ENCODE measurements around the gene KSR2. TPM values are rescaled to one million over a fixed set of nuclear protein-coding genes. Genes with fewer than 3 reads are reported as not detected.
"Not testable (repeated sequence)": the region's sequence is repeated elsewhere in the genome, so short reads cannot be mapped to it uniquely, and the experiment has no call there.

The KSR2 gene
- total RNA-seq, 1 donor from 2014 or later = 0.10 TPM

GRCh38 chr12:117890644-117891043 is 78.1 kb downstream of the KSR2 start:
- DNase-seq = no peak

GRCh38 chr12:117890137-117890536 is 78.7 kb downstream of the KSR2 start:
- no peak for DNase-seq

- peak; percentile 4 for DNase-seq
These were observed 79.7 kb downstream of the KSR2 start for GRCh38 chr12:117889098-117889497.

GRCh38 chr12:117885211-117885610 is 83.6 kb downstream of the KSR2 start:
- no peak for DNase-seq

GRCh38 chr12:117884161-117884560 is 84.6 kb downstream of the KSR2 start:
- no peak for DNase-seq

- DNase-seq = no peak
These were observed 86.1 kb downstream of the KSR2 start for GRCh38 chr12:117882603-117883184.

- no peak for DNase-seq
These were observed 86.6 kb downstream of the KSR2 start for GRCh38 chr12:117882181-117882580.

- DNase-seq = no peak
These were observed 87.3 kb downstream of the KSR2 start for GRCh38 chr12:117881517-117881916.

- no peak for DNase-seq
These were observed 90.2 kb downstream of the KSR2 start for GRCh38 chr12:117878605-117879004.

GRCh38 chr12:117876436-117876816 is 92.4 kb downstream of the KSR2 start:
- DNase-seq = no peak

- DNase-seq = peak; percentile 77
These were observed 92.9 kb downstream of the KSR2 start for GRCh38 chr12:117875744-117876435.

- DNase-seq = peak; percentile 81
These were observed 93.9 kb downstream of the KSR2 start for GRCh38 chr12:117874842-117875434.

- not testable (repeated sequence) for DNase-seq
These were observed 94.6 kb downstream of the KSR2 start for GRCh38 chr12:117874198-117874597.

- peak; percentile 5 for DNase-seq
These were observed 96.1 kb downstream of the KSR2 start for GRCh38 chr12:117872546-117873169.

- no peak for DNase-seq
These were observed 99.2 kb downstream of the KSR2 start for GRCh38 chr12:117869551-117869950.

- DNase-seq = no peak
These were observed 101.4 kb downstream of the KSR2 start for GRCh38 chr12:117867348-117867747.

GRCh38 chr12:117865505-117865904 is 103.3 kb downstream of the KSR2 start:
- DNase-seq = no peak

GRCh38 chr12:117863002-117863709 is 105.6 kb downstream of the KSR2 start:
- DNase-seq = peak; percentile 6

GRCh38 chr12:117861691-117862090 is 107.1 kb downstream of the KSR2 start:
- no peak for DNase-seq

GRCh38 chr12:117860787-117861290 is 108.0 kb downstream of the KSR2 start:
- not testable (repeated sequence) for DNase-seq

- DNase-seq = no peak
These were observed 108.7 kb downstream of the KSR2 start for GRCh38 chr12:117860111-117860510.

Measured in tongue (tissue), 2 donors.